H1 (cell line): ENCODE results near the gene DCAF12L1. TPM values are rescaled to one million over a fixed set of nuclear protein-coding genes. Genes with fewer than 3 reads are reported as not detected.

ENCODE experiments used
- CTCF ChIA-PET: fragments of 300-600 bp; sonication (Branson Sonifier 250); formaldehyde crosslinking; loops from one replicate; lab custom pipeline; 2021; ENCODE audit not compliant: partially characterized antibody; lab: Charles Lee
- POLR2A ChIA-PET: fragments of 300-600 bp; sonication (Branson Sonifier 250); formaldehyde crosslinking; loops from one replicate; lab custom pipeline; 2021; ENCODE audit warnings: inconsistent platforms; ENCODE audit not compliant: partially characterized antibody; lab: Charles Lee
- DNase-seq, 2 experiments: peaks; one replicate each; pipeline versions ENCODE4 v3.0.0 to v3.0.0-alpha.2; 2010 to 2022; ENCODE audit warnings: low spot score in 2 of 2, low read depth in 1 of 2, mixed read lengths in 1 of 2
- FAIRE-seq: peaks from 2 replicates; lab custom pipeline; 2011; peaks lifted over from hg19 to GRCh38; lab: Jason Lieb, UNC
- H2AFZ ChIP-seq: 2 replicates; pipeline ENCODE4 v1.8.1; 2012; ENCODE audit warnings: low read length, inconsistent platforms
- H2AK5ac ChIP-seq: 2 replicates; pipeline ENCODE4 v1.6.1; 2013; ENCODE audit warnings: low read depth, low read length
- H2BK120ac ChIP-seq: replicated peaks from 2 replicates; pipeline ENCODE3; 2013; ENCODE audit warnings: low read depth, low read length, inconsistent platforms
- H2BK12ac ChIP-seq: 2 replicates; pipeline ENCODE4 v1.6.1; 2013; ENCODE audit warnings: low read depth, low read length
- H2BK15ac ChIP-seq: 2 replicates; pipeline ENCODE4 v1.6.1; 2013; ENCODE audit warnings: low read length
- H2BK20ac ChIP-seq: 2 replicates; pipeline ENCODE4 v1.6.1; 2013; ENCODE audit warnings: low read length
- H2BK5ac ChIP-seq: 2 replicates; pipeline ENCODE4 v1.6.1; 2013; ENCODE audit warnings: low read depth, low read length
- H3K14ac ChIP-seq: 2 replicates; pipeline ENCODE4 v1.6.1; 2013; ENCODE audit warnings: inconsistent platforms; ENCODE audit not compliant: insufficient read length
- H3K18ac ChIP-seq: 2 replicates; pipeline ENCODE4 v1.6.1; 2013; ENCODE audit warnings: low read length; ENCODE audit errors: extremely low read depth
- H3K23ac ChIP-seq: 2 replicates; pipeline ENCODE4 v1.6.1; 2013; ENCODE audit warnings: inconsistent platforms; ENCODE audit not compliant: insufficient read length
- H3K23me2 ChIP-seq: 2 replicates; pipeline ENCODE4 v1.6.1; 2013; ENCODE audit warnings: low read depth, low read length
- H3K27ac ChIP-seq: 2 replicates; pipeline ENCODE4 v1.6.1; 2011; ENCODE audit warnings: low read depth, low read length, inconsistent platforms
- H3K27me3 ChIP-seq, 4 experiments: replicated peaks in 1 of 4; 1 replicate in 1 of 4; 2 replicates in 3 of 4; pipeline versions ENCODE4 v1.6.1 to v1.8.1; 2011 to 2013; ENCODE audit warnings: low read length in 3 of 4, mild to moderate bottlenecking in 3 of 4, inconsistent platforms in 2 of 4, mixed read lengths in 2 of 4, moderate library complexity in 1 of 4; ENCODE audit not compliant: control insufficient read depth in 3 of 4, insufficient read depth in 3 of 4; ENCODE audit errors: extremely low read depth in 1 of 4
- H3K36me3 ChIP-seq, 4 experiments: 2 replicates each; pipeline versions ENCODE4 v1.6.1 to v1.8.1; 2011 to 2013; ENCODE audit warnings: mild to moderate bottlenecking in 4 of 4, low read length in 3 of 4, moderate library complexity in 2 of 4, control low read depth in 1 of 4, inconsistent platforms in 1 of 4; ENCODE audit not compliant: insufficient read depth in 4 of 4, control insufficient read depth in 2 of 4
- H3K4ac ChIP-seq: replicated peaks from 2 replicates; pipeline ENCODE3; 2013; ENCODE audit warnings: low read length, low read depth, mixed read lengths, inconsistent platforms; ENCODE audit not compliant: insufficient read length
- H3K4me1 ChIP-seq, 4 experiments: replicated peaks in 1 of 4; 1 replicate in 1 of 4; 2 replicates in 3 of 4; pipeline versions ENCODE4 v1.6.1 to v1.8.1; 2011 to 2013; ENCODE audit warnings: low read length in 3 of 4, inconsistent platforms in 2 of 4, mixed read lengths in 1 of 4; ENCODE audit not compliant: insufficient read depth in 4 of 4, control insufficient read depth in 3 of 4
- H3K4me2 ChIP-seq, 2 experiments: 2 replicates each; pipeline versions ENCODE4 v1.6.1 to v1.8.1; 2011 to 2013; ENCODE audit warnings: low read depth in 2 of 2, low read length in 2 of 2, control low read depth in 1 of 2, inconsistent platforms in 1 of 2, mild to moderate bottlenecking in 1 of 2; ENCODE audit not compliant: insufficient read depth in 1 of 2
- H3K4me3 ChIP-seq, 4 experiments: fragments of 200-600, 300-600 bp in 1 of 4; sonication (generic), shearing (Covaris generic), sonication (Bioruptor Twin) in 1 of 4; 2 replicates each; pipeline versions ENCODE4 v1.5.1 to v1.8.1; 2011 to 2016; ENCODE audit warnings: low read length in 4 of 4, low read depth in 3 of 4, control low read depth in 2 of 4, inconsistent platforms in 2 of 4, mild to moderate bottlenecking in 2 of 4, mixed read lengths in 1 of 4, moderate library complexity in 1 of 4; ENCODE audit not compliant: insufficient read depth in 2 of 4; ENCODE audit errors: extremely low read depth in 1 of 4
- H3K56ac ChIP-seq: replicated peaks from 2 replicates; pipeline ENCODE3; 2013; ENCODE audit warnings: low read depth, mild to moderate bottlenecking, mixed read lengths, low read length, inconsistent platforms; ENCODE audit not compliant: insufficient read length
- H3K79me1 ChIP-seq: 2 replicates; pipeline ENCODE4 v1.6.1; 2013; ENCODE audit warnings: low read depth, low read length, control low read depth
- H3K79me2 ChIP-seq, 2 experiments: 2 replicates each; pipeline versions ENCODE4 v1.6.1 to v1.8.1; 2012 to 2013; ENCODE audit warnings: low read length in 2 of 2, mild to moderate bottlenecking in 2 of 2, inconsistent platforms in 1 of 2; ENCODE audit not compliant: insufficient read depth in 2 of 2, control insufficient read depth in 1 of 2
- H3K9ac ChIP-seq, 4 experiments: replicated peaks in 1 of 4; 1 replicate in 1 of 4; 2 replicates in 3 of 4; pipeline versions ENCODE4 v1.6.1 to v1.8.1; 2011 to 2013; ENCODE audit warnings: low read depth in 3 of 4, low read length in 3 of 4, control low read depth in 2 of 4, mild to moderate bottlenecking in 2 of 4, moderate library complexity in 2 of 4, inconsistent platforms in 1 of 4; ENCODE audit errors: extremely low read depth in 1 of 4
- H3K9me3 ChIP-seq, 2 experiments: 2 replicates each; pipeline versions ENCODE4 v1.6.1 to v1.8.1; 2012 to 2013; ENCODE audit warnings: mild to moderate bottlenecking in 2 of 2, moderate library complexity in 2 of 2, control low read depth in 1 of 2, inconsistent platforms in 1 of 2, low read depth in 1 of 2, low read length in 1 of 2, mixed read lengths in 1 of 2; ENCODE audit not compliant: insufficient read depth in 2 of 2
- H4K20me1 ChIP-seq, 2 experiments: replicated peaks in 1 of 2; 2 replicates each; pipeline versions ENCODE3 to v1.8.1; 2011 to 2013; ENCODE audit warnings: inconsistent platforms in 2 of 2, low read length in 2 of 2, mild to moderate bottlenecking in 1 of 2; ENCODE audit not compliant: insufficient read depth in 2 of 2, control insufficient read depth in 1 of 2
- H4K5ac ChIP-seq: 2 replicates; pipeline ENCODE4 v1.6.1; 2013; ENCODE audit warnings: low read length, low read depth, mixed read lengths, inconsistent platforms; ENCODE audit not compliant: insufficient read length
- H4K8ac ChIP-seq: 2 replicates; pipeline ENCODE4 v1.8.0; 2013; ENCODE audit warnings: mild to moderate bottlenecking, moderate library complexity, low read length, inconsistent platforms; ENCODE audit not compliant: insufficient read depth; ENCODE audit errors: extremely low read depth
- H4K91ac ChIP-seq: replicated peaks from 2 replicates; pipeline ENCODE3; 2013; ENCODE audit warnings: low read length, mixed read lengths, inconsistent platforms; ENCODE audit not compliant: insufficient read length
- EGR1 ChIP-seq: IDR thresholded peaks from 2 replicates; pipeline ENCODE4 v1.6.1; 2011; ENCODE audit warnings: low read depth, low read length, borderline replicate concordance
- HDAC2 ChIP-seq, 2 experiments: fragments of 300-600 bp in 1 of 2; sonication (generic) in 1 of 2; IDR thresholded peaks; 2 replicates each; pipeline ENCODE4 v1.6.1; 2011 to 2012; ENCODE audit warnings: low read depth in 2 of 2, low read length in 2 of 2, mild to moderate bottlenecking in 2 of 2, moderate library complexity in 2 of 2, borderline replicate concordance in 1 of 2, inconsistent platforms in 1 of 2
- NANOG ChIP-seq: IDR thresholded peaks from 2 replicates; pipeline ENCODE4 v1.6.1; 2011; ENCODE audit warnings: low read length, low read depth, mild to moderate bottlenecking, inconsistent platforms; ENCODE audit not compliant: insufficient read depth, poor library complexity, severe bottlenecking
- NRF1 ChIP-seq: IDR thresholded peaks from 2 replicates; pipeline ENCODE4 v1.6.1; 2011; ENCODE audit warnings: mild to moderate bottlenecking, low read depth, low read length, improper control_type of control experiment
- SUZ12 ChIP-seq: fragments of 200-600 bp; sonication (generic); IDR thresholded peaks from 2 replicates; pipeline ENCODE4 v1.6.1; 2012; ENCODE audit warnings: mild to moderate bottlenecking, inconsistent platforms, low read length, moderate library complexity, mixed read lengths
- WGBS, 2 experiments: shearing (Covaris generic) in 1 of 2; methylation state at CpG; one replicate each; pipeline versions ENCODE4 v1.1.6 to v1.1.7; 2013 to 2015; ENCODE audit warnings: low lambda C conversion rate in 2 of 2, mixed read lengths in 2 of 2, inconsistent platforms in 1 of 2, low coverage in 1 of 2, missing lambda C conversion rate in 1 of 2; ENCODE audit not compliant: insufficient replicate concordance in 2 of 2, insufficient coverage in 1 of 2, insufficient read length in 1 of 2; ENCODE audit errors: extremely low coverage in 1 of 2, missing lambda C conversion rate in 1 of 2; 5-methylcytosine and 5-hydroxymethylcytosine counted together
- polyA plus RNA-seq, 7 experiments: library from polyadenylated mRNA; depleted of rRNA in 3 of 7; stranded (reverse) in 5 of 7; unstranded in 2 of 7; fragments of >200 nt in 5 of 7; fragments of 200-250 nt in 2 of 7; gene quantifications; 1 replicate in 5 of 7; 2 replicates in 1 of 7; 4 replicates in 1 of 7; pipeline versions ENCODE4 v1.2.1 to v1.2.3, GENCODE V29; 2011 to 2013; ENCODE audit warnings: missing spikeins in 2 of 7, mixed read lengths in 2 of 7
- total RNA-seq: library from RNA; stranded (reverse); fragmentation: NEBNext Ultra II Directional; extraction: Animal tissue kit (Norgen Biotek cat#: 25700); gene quantifications from 2 replicates; pipeline ENCODE4 v1.2.1, GENCODE V29; 2021

The DCAF12L1 gene
- total and polyA plus RNA-seq, 2 of the 8 experiments (the other 6 are each of a cell fraction or from before 2014, with no cell fraction given), result 0.27 to 5.3 TPM

DNA sequence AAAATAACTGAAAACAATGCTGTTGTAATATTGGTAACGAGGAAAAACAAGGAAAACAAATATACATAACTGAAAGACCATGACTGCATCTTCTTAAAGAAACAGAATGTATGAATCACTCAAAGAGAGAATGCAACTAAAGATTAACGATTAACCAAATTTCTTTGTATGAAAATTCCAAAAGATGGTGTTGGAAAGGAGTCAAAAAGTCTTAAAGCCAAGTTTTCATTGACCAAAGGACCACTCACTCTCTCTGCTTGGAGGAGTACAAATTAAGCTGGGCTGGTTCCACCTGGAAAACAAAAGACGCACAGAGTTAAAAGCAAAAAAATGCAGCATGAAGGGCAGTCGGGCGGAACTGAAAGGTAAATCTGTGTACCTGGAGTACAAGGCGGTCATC is 1.8 kb downstream of the DCAF12L1 start:
- Histone ChIP-seq H3K27me3 (no peaks in the 10 kb centered on the region; a peak in 1 of 7 replicates), H3K56ac (no peak overlapping the region), H3K9me3 (peaks cover 0 to 12% of the 10 kb centered on the region in 2 experiments; a peak in 1 of 4 replicates), H2AK5ac (no peak overlapping the region), H3K79me2 (no peaks in the 10 kb centered on the region), H2AFZ (no peak overlapping the region), H3K4ac (no peak overlapping the region), H3K23ac (no peak overlapping the region), H4K8ac (no peak overlapping the region), H2BK120ac (no peak overlapping the region), H3K4me2 (no peak overlapping the region), H4K91ac (no peak overlapping the region), H3K36me3 (no peaks in the 10 kb centered on the region), H3K4me1 (peaks cover 0 to 3% (median 0%) of the 10 kb centered on the region in 4 experiments; a peak in 1 of 7 replicates), H2BK5ac (no peak overlapping the region), H4K20me1 (peaks cover 0 to 2% of the 10 kb centered on the region in 2 experiments), H3K23me2 (peaks cover 3% of the 10 kb centered on the region; the same call in 1 of the 2 replicates), H2BK12ac (no peak overlapping the region), H3K4me3 (no peak overlapping the region), H3K79me1 (no peaks in the 10 kb centered on the region), H3K18ac (no peak overlapping the region), H2BK15ac (no peak overlapping the region), H3K27ac (no peak overlapping the region), H3K14ac (no peak overlapping the region), H3K9ac (no peak overlapping the region), H4K5ac (no peak overlapping the region), H2BK20ac (no peak overlapping the region)
- FAIRE-seq, result no peak
- DNase-seq, result no peak
- CTCF ChIA-PET, result no interaction called here
- POLR2A ChIA-PET, result no interaction called here
- 86% methylated on average over 6 of the region's 6 CpGs; no CpG with 5 or more reads in 1 of the 2 experiments for WGBS, 2 experiments
- no peak for TF ChIP-seq EGR1
- TF ChIP-seq NRF1, result no peak
- no peak for TF ChIP-seq HDAC2 (IDR thresholded peaks at IDR 0.05; ENCODE audit: borderline replicate concordance in 1 of 2, low read depth in 2 of 2, low read length in 2 of 2)
- no peak for TF ChIP-seq SUZ12
- TF ChIP-seq NANOG, result no peak
